Stimulated activated CD4-positive, alpha-beta T cell treated with anti-CD3 and anti-CD28 coated beads, Interleukin-4, amount 100 ng/mL, for 1 hour (primary cell): ENCODE results near the gene TMBIM4.
"Not testable (repeated sequence)": the region's sequence is repeated elsewhere in the genome, so short reads cannot be mapped to it uniquely, and the experiment has no call there.

ENCODE experiments used
- DNase-seq: peaks from one replicate; pipeline ENCODE4 v3.0.0-alpha.2; 2020

The TMBIM4 gene

GRCh38 chr12:66182956-66183355 lies 13.2 kb upstream of the TMBIM4 start:
- no peak for DNase-seq

GRCh38 chr12:66176105-66176900 lies 6.5 kb upstream of the TMBIM4 start:
- no peak for DNase-seq

- not testable (repeated sequence) for DNase-seq
Measured at GRCh38 chr12:66174391-66175325, 4.9 kb upstream of the TMBIM4 start.

DNA sequence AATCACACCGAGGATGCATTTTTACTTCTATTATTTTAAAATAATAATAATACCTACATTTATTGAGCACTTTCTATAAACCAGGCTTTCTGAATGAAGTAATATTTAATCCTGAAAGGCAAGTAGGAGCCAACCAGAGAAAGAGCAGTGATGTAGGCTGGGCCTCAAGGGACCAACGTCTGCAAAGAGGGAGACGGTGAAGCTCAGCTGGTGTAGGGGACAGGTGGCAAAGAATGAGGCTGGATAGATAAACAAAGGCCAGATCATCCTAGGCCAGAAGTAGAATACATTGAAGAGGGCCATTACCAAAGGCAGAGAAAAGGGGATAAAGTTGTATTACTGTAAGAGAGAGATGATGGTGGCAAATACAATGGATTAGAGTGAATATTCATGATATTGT lies 810 bp upstream of the TMBIM4 start:
- no peak for DNase-seq

- no peak for DNase-seq
Measured at GRCh38 chr12:66168410-66168809, 1.4 kb downstream of the TMBIM4 start.

- DNase-seq = no peak
Measured at GRCh38 chr12:66166561-66166960, 3.2 kb downstream of the TMBIM4 start.

- no peak for DNase-seq
Measured at GRCh38 chr12:66165141-66165540, 4.7 kb downstream of the TMBIM4 start.

DNA sequence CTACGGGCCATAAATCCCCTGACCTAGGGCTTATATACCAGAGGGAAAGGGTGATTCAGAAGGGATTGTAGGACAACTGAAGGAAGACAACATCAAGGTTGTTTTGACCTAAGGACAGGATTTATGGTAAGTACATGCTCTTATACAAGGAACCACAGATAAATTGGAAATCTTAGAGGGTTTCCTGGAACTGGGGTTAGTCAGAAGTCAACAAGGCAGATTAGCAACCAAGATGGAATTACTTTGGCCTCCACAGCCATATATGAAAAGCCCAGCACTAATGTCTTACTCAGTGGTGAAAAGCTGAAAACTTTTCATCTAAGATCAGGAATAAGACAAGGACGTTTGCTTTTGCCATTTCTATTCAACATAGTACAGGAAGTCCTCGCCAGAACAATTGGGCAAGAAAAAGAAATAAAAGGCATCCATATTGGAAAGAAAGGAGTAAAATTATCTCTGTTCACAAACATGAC lies 5.4 kb downstream of the TMBIM4 start:
- DNase-seq = no peak

DNA sequence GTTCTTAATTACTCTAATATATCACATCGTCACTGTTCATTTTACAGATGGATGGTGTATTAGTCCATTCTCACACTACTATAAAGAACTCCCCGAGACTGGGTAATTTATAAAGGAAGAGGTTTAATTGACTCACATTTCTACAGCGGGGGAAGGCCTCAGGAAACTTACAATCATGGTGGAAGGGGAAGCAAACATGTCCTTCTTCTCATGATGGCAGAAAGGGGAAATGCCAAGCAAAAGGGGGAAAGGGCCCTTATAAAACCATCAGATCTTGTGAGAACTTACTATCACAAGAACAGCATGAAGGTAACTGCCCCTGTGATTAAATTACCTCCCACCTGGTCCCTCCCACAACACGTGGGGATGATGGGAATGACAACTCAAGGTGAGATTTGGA lies 6.5 kb downstream of the TMBIM4 start:
- no peak for DNase-seq

DNA sequence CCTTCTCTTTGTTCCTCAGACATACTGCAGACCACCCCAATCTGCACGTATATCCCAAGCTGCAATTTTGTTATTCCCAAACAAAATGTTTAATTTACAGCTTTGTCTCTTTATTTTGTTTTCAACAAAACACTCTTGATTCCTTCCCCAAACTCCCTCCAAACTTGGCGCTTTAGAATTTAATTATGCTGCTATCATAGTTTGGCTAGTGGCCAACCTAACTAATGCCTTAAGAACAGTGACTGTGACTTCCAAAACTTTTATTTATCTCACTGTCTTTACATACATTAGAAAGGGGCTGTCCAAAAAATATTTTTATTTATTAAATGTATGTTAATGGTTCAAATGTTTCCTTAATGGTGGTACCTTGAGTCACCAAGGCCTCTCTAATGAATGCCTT lies 7.1 kb downstream of the TMBIM4 start:
- no peak for DNase-seq

- no peak for DNase-seq
Measured at GRCh38 chr12:66160704-66161103, 9.1 kb downstream of the TMBIM4 start.

DNA sequence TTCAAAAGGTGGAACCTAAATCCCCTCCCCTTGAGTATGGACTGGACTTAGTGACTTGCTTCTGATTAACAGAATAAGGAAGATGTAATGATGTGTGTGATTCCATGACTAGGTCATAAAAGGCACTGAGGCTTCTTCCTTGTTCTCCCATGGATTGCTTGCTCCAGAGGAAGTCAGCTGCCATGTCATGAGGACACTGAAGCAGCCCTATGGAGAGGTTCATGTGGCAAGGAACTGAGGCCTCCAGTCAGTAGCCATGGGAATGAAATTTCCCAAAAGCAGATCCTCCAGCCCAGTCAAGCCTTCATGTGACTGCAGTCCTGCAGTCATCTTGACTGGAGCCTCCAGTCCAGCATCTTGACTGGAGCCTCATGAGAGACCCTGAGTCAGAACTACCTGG lies 10.7 kb downstream of the TMBIM4 start:
- no peak for DNase-seq

- DNase-seq = no peak
Measured at GRCh38 chr12:66156654-66157053, 13.1 kb downstream of the TMBIM4 start.

DNA sequence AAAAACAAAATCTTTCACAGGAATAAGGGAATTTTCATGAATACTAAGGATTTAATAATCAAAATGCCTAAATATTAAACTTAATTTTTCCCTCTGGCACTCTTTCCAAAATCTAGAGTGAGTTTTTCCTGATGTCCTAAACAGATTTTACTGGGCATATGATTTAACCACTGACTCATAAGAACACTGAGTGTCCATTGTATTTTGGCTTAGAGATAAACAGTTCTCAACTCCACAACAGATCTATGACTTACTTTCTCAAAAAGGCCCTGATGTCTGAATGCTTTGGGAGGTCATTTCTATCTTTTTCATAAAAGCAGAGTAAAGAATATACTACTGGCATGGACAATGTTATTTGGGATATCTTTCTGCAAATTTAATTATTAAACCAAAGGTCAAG lies 15.0 kb downstream of the TMBIM4 start:
- DNase-seq = no peak

GRCh38 chr12:66152732-66153131 lies 17.1 kb downstream of the TMBIM4 start:
- DNase-seq = no peak

- DNase-seq = no peak
Measured at GRCh38 chr12:66149702-66150398, 19.9 kb downstream of the TMBIM4 start.

DNA sequence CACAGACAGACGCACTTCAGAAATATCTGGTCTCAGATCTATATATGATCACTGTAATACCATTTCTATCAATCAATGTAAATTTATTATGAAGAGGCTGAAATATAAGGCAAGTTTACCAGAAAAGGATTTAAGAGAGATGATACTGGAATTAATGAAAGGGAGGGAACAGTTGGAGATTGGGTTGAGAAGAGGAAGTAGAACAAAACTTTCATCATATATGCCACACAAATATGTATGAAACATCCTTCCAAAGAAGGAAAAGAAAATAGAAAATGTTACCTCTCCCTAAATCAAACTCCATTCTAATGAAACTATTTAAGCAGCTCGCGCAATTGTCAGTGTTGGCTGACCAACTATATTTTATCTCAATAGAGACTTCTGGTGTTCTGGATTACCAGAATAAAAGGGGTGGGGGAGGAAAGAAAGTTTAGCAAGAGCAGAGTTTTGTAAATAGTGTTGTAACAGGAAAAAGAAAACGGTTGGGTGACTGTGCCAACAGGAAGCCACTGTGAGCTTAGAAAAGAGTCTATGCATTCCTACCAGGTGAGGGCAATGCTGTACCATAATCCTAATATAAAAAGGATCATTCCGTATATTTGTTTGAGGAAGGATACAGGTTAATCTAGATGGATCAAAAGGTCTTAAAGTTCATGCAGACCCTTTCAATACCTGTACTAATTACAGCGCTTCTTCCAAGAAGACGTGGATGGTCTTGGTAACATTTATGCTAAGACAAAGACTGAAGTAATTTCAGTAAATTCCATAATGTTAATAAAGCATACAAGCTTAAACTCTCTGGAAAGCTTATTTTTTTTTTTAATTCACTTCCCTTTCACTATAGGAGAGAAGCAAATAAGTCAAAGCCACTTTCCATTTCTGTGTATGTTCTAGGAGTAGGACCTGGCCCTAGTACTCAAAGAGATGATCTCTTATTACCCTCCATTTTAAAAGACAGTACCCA lies 24.7 kb downstream of the TMBIM4 start:
- no peak for DNase-seq

GRCh38 chr12:66143868-66144267 lies 25.9 kb downstream of the TMBIM4 start:
- DNase-seq = no peak

DNA sequence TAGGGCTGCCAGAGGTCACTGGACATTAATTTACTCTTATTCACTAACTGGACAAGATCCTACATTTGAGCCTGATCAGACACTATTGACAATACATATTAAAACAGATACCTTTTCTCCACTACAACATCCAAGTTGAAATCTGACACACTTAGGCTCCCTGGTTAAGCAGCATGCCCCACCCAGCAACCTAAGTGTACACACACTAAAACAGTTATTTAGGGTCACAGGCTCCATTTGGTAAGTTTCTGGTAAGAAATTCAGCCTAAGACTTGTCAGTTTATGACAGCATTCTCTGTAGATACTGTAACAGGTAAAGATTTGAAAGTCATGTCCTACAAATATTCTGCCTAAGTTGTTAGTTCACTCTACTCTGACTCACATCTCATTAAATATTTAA lies 27.0 kb downstream of the TMBIM4 start:
- no peak for DNase-seq

GRCh38 chr12:66141299-66141698 lies 28.5 kb downstream of the TMBIM4 start:
- DNase-seq = no peak

- no peak for DNase-seq
Measured at GRCh38 chr12:66140731-66141130, 29.1 kb downstream of the TMBIM4 start.

- DNase-seq = no peak
Measured at GRCh38 chr12:66139328-66139727, 30.5 kb downstream of the TMBIM4 start.
